Sigmoid colon (tissue), 4 donors: ENCODE results near the gene BTBD9.

Experiments
- CTCF ChIP-seq, 4 experiments: fragments of 450-650 bp in 3 of 4; fragments of 200-600 bp in 1 of 4; IDR thresholded peaks; one replicate each; pipeline ENCODE4 v1.5.1; 2016 to 2019; ENCODE audit warnings: antibody characterized with exemption in 4 of 4, mild to moderate bottlenecking in 3 of 4, moderate library complexity in 2 of 4
- EP300 ChIP-seq, 4 donors: sonication (generic); formaldehyde crosslinking; IDR thresholded peaks; one replicate each; pipeline ENCODE4 v1.6.1; 2017; ENCODE audit warnings: antibody characterized with exemption in 4 of 4
- POLR2A ChIP-seq, 2 donors: fragments of 450-650 bp; IDR thresholded peaks; one replicate each; pipeline ENCODE4 v1.6.1; 2016; ENCODE audit warnings: antibody characterized with exemption in 2 of 2, mild to moderate bottlenecking in 2 of 2, moderate library complexity in 2 of 2
- POLR2AphosphoS5 ChIP-seq, 4 donors: sonication (generic); formaldehyde crosslinking; IDR thresholded peaks; one replicate each; pipeline ENCODE4 v1.6.1; 2017; ENCODE audit warnings: antibody characterized with exemption in 4 of 4

- TF ChIP-seq CTCF (IDR thresholded peaks at IDR 0.05) (no peak), POLR2AphosphoS5 (IDR thresholded peaks at IDR 0.05) (no peak), POLR2A (IDR thresholded peaks at IDR 0.05) (no peak), EP300 (IDR thresholded peaks at IDR 0.05) (no peak)
Observed at GRCh38 chr6:38183856-38184584, 455.7 kb downstream of the BTBD9 start.
